GM13977 (cell line): ENCODE results near the gene MS4A6E.

Experiments
- DNase-seq: peaks from one replicate; pipeline ENCODE4 v3.0.0; 2012; ENCODE audit warnings: low spot score
- in situ Hi-C: fragments of 300-500 bp; cut with MboI; formaldehyde crosslinking; loops from one replicate; pipeline ENCODE4 v1.12.0; 2022; ENCODE audit warnings: low sequenced_read_pairs, low pct_unique_long_range_greater_than_20kb, mixed read lengths, inconsistent platforms; ENCODE audit not compliant: unreplicated experiment
- TF ChIP-seq, protein P1 (sequence below): IDR thresholded peaks from 2 replicates; pipeline ENCODE4 v1.5.1; 2012; ENCODE audit warnings: mild to moderate bottlenecking, control low read depth; ENCODE audit not compliant: insufficient read depth; ENCODE audit errors: extremely low read depth, missing control alignments

MS4A6E gene

DNA sequence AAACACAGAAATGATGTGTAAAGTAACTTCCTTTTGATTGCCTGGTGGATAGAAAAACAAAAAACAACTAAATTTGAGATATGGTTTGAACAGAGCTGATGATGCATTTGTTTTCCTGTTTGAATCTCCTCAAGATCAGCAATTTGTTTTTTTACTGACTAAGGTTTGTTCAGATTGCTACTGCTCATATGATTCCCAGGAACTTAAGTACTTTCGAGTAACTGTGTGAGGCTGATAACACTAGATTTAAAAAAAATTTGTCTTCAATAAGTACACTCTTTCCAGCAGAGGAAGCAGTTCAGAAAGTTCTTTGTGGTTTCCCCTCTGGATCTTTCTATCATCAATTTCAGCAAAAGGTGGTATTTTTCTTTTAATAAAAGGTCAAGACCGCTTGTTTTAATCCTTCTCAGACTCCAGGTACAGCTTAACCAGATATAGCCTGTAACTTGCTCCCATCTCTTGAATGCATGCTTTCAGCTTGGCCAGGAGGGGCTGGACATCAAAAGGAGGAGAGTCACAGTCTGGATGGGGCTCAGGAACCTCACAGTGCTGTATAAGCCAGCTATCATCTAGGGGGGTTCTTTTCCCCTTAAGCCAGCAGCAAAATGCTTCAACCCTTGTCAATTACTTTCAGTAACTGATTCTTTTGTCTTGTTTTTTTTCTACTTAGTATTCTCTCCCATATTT, 12.3 kb upstream of the MS4A6E start:
- in situ Hi-C loops: no loop called here
- TF ChIP-seq, protein P1, sequence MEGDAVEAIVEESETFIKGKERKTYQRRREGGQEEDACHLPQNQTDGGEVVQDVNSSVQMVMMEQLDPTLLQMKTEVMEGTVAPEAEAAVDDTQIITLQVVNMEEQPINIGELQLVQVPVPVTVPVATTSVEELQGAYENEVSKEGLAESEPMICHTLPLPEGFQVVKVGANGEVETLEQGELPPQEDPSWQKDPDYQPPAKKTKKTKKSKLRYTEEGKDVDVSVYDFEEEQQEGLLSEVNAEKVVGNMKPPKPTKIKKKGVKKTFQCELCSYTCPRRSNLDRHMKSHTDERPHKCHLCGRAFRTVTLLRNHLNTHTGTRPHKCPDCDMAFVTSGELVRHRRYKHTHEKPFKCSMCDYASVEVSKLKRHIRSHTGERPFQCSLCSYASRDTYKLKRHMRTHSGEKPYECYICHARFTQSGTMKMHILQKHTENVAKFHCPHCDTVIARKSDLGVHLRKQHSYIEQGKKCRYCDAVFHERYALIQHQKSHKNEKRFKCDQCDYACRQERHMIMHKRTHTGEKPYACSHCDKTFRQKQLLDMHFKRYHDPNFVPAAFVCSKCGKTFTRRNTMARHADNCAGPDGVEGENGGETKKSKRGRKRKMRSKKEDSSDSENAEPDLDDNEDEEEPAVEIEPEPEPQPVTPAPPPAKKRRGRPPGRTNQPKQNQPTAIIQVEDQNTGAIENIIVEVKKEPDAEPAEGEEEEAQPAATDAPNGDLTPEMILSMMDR: no peak
- no peak for DNase-seq

DNA sequence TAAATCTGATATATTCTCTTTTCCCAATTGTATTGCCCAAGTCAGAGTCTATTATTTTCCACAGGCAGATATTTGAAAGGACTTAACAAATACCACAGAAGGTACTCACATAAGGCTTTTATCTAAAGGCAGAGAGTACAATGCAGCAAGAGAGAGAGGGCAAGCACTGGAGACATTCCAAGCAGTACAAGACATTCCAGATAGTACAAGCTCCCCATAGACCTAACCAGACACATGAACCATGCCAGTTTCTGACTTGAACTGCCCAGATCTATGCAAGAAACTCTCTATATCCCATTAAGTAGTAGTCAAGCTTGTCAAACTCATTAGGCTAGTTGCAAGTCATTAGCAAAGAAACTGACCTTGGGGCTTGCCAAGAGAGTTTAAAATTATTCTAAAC, 11.2 kb upstream of the MS4A6E start:
- TF ChIP-seq, protein P1: no peak
- no peak for DNase-seq
- in situ Hi-C loops: no loop called here

GRCh38 chr11:60316317-60316716, 10.7 kb upstream of the MS4A6E start:
- in situ Hi-C loops: no loop called here
- TF ChIP-seq, protein P1: no peak
- no peak for DNase-seq

- in situ Hi-C loops: no loop called here
- DNase-seq: no peak
- TF ChIP-seq, protein P1: no peak
These were observed 8.3 kb upstream of the MS4A6E start for GRCh38 chr11:60318726-60319125.

DNA sequence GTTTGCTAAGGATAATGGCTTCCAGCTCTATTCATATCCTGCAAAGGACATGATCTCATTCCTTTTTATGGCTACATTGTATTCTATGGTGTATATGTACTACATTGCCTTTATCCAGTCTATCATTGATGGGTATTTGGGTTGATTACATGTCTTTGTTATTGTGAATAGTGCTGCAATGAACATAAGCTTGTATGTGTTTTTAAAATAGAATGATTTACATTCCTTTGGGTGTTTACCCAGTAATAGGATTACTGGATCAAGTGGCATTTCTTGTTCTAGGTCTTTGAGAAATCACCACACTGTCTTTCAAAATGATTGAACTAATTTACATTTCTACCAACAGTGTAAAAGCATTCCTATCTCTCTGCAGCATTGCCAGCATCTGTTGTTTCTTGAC, 6.0 kb upstream of the MS4A6E start:
- in situ Hi-C loops: no loop called here
- DNase-seq: no peak
- TF ChIP-seq, protein P1: no peak

DNA sequence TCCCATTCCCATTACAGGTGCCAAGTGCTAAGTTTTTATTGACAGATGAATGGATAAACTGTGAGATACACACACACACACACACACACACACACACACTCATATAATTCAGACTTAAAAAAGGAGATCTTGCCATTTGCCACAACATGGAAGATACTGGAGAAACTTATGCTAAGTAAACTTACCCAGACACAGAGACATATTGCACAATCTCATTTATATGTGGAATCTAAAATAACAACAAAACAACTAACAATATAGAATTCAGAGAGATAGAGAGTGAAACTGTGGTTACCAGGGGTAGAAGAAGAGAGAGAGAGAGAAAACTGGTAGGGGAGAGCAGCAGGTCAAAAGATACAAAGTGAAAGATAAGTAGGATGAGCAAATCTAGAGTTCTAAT, 1.4 kb downstream of the MS4A6E start:
- TF ChIP-seq, protein P1: no peak
- in situ Hi-C loops: no loop called here
- DNase-seq: no peak
